Stomach (tissue), 9 donors: Measurements from ENCODE around the gene CARD11. TPM values are rescaled to one million over a fixed set of nuclear protein-coding genes. Genes with fewer than 3 reads are reported as not detected.

ENCODE experiments used
- DNase-seq, 2 donors: peaks; one replicate each; pipeline versions ENCODE4 v3.0.0 to v3.0.0-alpha.2; 2013 to 2019
- H3K27ac ChIP-seq, 5 donors: fragments of 200-600 bp in 4 of 5; sonication (generic) in 4 of 5; one replicate each; pipeline ENCODE4 v1.5.1; 2013 to 2019; ENCODE audit warnings: mild to moderate bottlenecking in 1 of 5, moderate library complexity in 1 of 5
- H3K27me3 ChIP-seq, 3 donors: fragments of 200-600 bp; sonication (generic); one replicate each; pipeline ENCODE4 v1.5.1; 2017 to 2019; ENCODE audit warnings: mixed run types in 1 of 3
- H3K36me3 ChIP-seq, 4 donors: fragments of 200-600 bp; sonication (generic); 1 replicate in 3 of 4; 2 replicates in 1 of 4; pipeline ENCODE4 v1.5.1; 2016 to 2019
- H3K4me1 ChIP-seq, 4 donors: fragments of 200-600 bp; sonication (generic); one replicate each; pipeline ENCODE4 v1.5.1; 2016 to 2019
- H3K4me3 ChIP-seq, 4 donors: fragments of 200-600 bp; sonication (generic) in 3 of 4; one replicate each; pipeline ENCODE4 v1.5.1; 2016 to 2019; ENCODE audit warnings: mild to moderate bottlenecking in 1 of 4
- H3K9me3 ChIP-seq, 4 donors: fragments of 200-600 bp; sonication (generic); one replicate each; pipeline ENCODE4 v1.5.1; 2016 to 2019
- EP300 ChIP-seq: sonication (generic); formaldehyde crosslinking; IDR thresholded peaks from one replicate; pipeline ENCODE4 v1.6.1; 2017; ENCODE audit warnings: antibody characterized with exemption
- POLR2A ChIP-seq, 4 donors: fragments of 450-650 bp; IDR thresholded peaks; one replicate each; pipeline ENCODE4 v1.6.1; 2016; ENCODE audit warnings: antibody characterized with exemption in 4 of 4, control low read depth in 2 of 4, mild to moderate bottlenecking in 1 of 4, moderate library complexity in 1 of 4
- POLR2AphosphoS5 ChIP-seq, 3 donors: sonication (generic); formaldehyde crosslinking; IDR thresholded peaks; one replicate each; pipeline ENCODE4 v1.6.1; 2016; ENCODE audit warnings: antibody characterized with exemption in 3 of 3
- WGBS, 5 donors: extraction: QIAGEN DNeasy Blood & Tissue Kit in 3 of 5; methylation state at CpG; one replicate each; pipeline versions ENCODE4 v1.1.5 to v1.1.7; 2013 to 2018; 5-methylcytosine and 5-hydroxymethylcytosine counted together
- intact Hi-C: fragments of 100-400 bp; cut with DNase I; formaldehyde crosslinking; loops from one replicate; pipeline ENCODE4 v1.15.1; 2023; ENCODE audit warnings: low total_unique reads
- polyA plus RNA-seq, 3 donors: library from polyadenylated mRNA; stranded (reverse); fragments of 200-250 nt; gene quantifications; one replicate each; pipeline ENCODE4 v1.2.3, GENCODE V29; 2013
- total RNA-seq, 5 donors: library from RNA; depleted of rRNA; stranded (reverse); fragments of >200 nt; gene quantifications; one replicate each; pipeline versions ENCODE4 v1.1.0 to v1.2.3, GENCODE V29; 2014 to 2016
- TF ChIP-seq, protein P1 (sequence below), 7 experiments: fragments of 450-650 bp in 4 of 7; fragments of 200-600 bp in 3 of 7; sonication (generic) in 3 of 7; IDR thresholded peaks; one replicate each; pipeline ENCODE4 v1.5.1; 2016 to 2019; ENCODE audit warnings: antibody characterized with exemption in 7 of 7, control low read depth in 2 of 7, mild to moderate bottlenecking in 1 of 7
- donor health status: healthy with polysubstance abuse.
- donor health status: Bipolar disorder and iron deficiency.
- donor health status: healthy.

Gene CARD11
- total and polyA plus RNA-seq, 8 donors = 0.45 to 9.7 (median 1.8) TPM; not detected in 1

DNA sequence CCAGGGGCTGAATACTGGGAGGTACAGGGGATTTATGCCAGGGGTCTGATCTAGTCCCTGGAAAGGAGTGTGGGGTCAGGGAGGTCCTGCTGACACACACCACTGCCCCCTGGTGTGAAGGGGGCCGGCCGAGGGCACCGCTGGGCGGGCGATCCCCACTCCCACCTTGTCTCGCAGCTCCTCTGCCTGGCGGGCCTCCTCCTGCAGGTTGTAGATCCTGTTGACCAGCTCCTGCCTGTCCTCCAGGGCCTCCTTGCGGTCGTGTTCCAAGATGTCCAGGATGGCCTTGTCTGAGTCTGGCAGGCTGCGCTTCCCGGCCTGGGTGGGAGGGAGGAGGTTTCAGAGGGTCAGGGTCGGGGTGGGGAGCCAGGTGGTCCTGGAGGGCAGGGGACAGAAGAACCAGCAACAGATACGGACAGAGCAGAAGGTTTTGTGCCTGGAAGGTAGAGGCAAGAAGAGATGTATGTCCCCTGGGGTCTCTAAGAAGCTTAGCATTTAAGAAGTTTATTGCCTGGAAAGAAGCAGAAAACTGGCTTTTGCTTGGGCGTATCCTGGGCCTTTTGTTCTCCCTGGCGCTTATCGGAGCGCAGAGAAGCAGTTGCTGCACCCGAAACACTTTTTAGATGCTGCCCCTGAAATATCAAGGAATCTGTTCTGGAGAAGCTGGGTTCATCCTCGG is 105.0 kb downstream of the CARD11 start:
- WGBS, 5 donors = 74 to 85% (median 79%) methylated on average over 10 to 19 of the region's 19 CpGs
- Histone ChIP-seq H3K4me1 (no peaks in the 10 kb centered on the region), H3K27ac (no peak overlapping the region), H3K27me3 (peaks cover 0 to 53% (median 0%) of the 10 kb centered on the region in 3 donors), H3K36me3 (peaks cover 0 to 16% (median 2%) of the 10 kb centered on the region in 4 donors), H3K4me3 (no peak overlapping the region), H3K9me3 (no peaks in the 10 kb centered on the region)
- TF ChIP-seq, protein P1, sequence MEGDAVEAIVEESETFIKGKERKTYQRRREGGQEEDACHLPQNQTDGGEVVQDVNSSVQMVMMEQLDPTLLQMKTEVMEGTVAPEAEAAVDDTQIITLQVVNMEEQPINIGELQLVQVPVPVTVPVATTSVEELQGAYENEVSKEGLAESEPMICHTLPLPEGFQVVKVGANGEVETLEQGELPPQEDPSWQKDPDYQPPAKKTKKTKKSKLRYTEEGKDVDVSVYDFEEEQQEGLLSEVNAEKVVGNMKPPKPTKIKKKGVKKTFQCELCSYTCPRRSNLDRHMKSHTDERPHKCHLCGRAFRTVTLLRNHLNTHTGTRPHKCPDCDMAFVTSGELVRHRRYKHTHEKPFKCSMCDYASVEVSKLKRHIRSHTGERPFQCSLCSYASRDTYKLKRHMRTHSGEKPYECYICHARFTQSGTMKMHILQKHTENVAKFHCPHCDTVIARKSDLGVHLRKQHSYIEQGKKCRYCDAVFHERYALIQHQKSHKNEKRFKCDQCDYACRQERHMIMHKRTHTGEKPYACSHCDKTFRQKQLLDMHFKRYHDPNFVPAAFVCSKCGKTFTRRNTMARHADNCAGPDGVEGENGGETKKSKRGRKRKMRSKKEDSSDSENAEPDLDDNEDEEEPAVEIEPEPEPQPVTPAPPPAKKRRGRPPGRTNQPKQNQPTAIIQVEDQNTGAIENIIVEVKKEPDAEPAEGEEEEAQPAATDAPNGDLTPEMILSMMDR (IDR thresholded peaks at IDR 0.05) = no peak
- TF ChIP-seq POLR2AphosphoS5 (IDR thresholded peaks at IDR 0.05) (no peak), EP300 (no peak), POLR2A (IDR thresholded peaks at IDR 0.05) (no peak)
- intact Hi-C loops = no loop called here
- DNase-seq = no peak

DNA sequence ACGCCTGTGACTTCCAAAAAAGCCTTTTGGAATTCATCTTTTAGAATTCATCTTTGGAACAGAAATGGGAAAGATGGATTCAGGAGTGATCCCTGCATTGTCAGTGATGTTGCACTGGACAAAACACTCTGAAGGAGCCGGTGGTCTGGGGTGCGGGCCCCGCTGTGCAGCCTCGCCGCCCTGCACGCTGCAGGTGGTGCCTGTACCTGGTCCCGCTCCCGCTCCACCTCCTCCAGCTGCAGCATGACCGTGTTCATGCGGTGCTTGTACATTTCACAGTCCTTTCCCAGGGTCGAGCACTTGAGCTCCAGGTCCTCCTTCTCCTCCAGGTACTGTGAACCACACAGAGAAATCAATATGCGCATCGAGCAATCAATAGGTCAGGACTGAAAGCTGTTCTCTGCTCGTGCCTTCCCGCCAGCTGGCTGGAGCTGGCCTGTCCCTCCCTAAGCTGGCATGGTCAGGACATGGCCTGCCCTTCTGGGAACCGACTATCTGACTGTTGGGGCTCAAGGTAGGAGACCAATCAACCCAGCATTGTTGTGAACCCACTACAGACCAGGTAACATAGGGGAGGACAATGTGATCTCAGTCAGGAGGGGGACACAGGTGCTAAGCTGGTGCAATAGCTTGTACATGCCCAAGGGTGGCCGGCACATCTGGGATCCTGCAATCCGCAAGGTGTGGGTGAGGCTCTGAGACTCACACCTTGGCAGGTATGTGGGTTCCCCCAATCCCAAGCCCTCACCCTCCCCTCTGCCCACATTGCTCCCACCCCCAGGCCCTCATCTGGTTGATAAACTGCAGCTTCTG is 105.8 kb downstream of the CARD11 start:
- Histone ChIP-seq H3K4me1 (no peaks in the 10 kb centered on the region), H3K27ac (no peak overlapping the region), H3K9me3 (no peaks in the 10 kb centered on the region), H3K4me3 (no peak overlapping the region), H3K27me3 (peaks cover 0 to 48% (median 0%) of the 10 kb centered on the region in 3 donors), H3K36me3 (peaks cover 0 to 16% (median 2%) of the 10 kb centered on the region in 4 donors)
- intact Hi-C loops = no loop called here
- 82 to 89% (median 88%) methylated on average over 19 of the region's 19 CpGs for WGBS, 5 donors
- TF ChIP-seq, protein P1 (IDR thresholded peaks at IDR 0.05) = no peak
- DNase-seq = no peak

DNA sequence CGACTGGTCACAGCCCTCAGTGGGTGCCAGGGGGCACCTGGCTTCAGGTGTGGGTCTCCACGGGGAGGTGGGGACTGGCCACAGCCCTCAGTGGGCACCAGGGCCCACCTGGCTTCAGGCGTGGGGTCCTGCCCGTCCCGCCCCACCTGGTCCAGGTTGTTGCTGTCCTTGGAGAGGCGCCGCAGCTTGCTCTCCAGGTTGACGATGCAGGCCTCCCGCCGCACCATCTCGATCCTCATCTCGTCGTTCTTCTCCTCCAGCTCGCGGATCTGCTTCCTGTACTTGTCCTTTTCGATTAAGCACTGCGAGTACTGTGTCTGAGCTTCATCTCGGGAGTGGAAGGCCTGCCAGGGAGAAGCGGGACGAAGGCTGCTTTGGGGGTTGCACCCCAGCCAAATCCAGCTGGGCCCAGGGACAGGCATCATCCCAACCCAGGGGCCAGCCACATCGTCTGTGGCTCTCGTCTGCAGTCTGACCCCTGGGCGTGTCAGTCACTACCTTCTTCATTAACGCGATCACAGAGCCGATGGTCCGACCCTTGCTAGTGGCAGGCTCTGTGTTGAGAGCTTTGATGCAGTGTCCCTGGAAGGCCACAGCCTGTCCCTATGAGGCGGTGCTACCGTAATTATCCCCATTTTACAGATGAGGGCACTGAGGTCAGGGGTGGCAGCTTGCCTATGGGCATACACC is 106.6 kb downstream of the CARD11 start:
- H3K9me3 ChIP-seq = no peaks in the 10 kb centered on the region
- TF ChIP-seq EP300 (no peak), POLR2A (IDR thresholded peaks at IDR 0.05) (no peak), POLR2AphosphoS5 (IDR thresholded peaks at IDR 0.05) (no peak)
- TF ChIP-seq, protein P1 (IDR thresholded peaks at IDR 0.05) = no peak
- DNase-seq = no peak
- H3K27me3 ChIP-seq = peaks cover 0 to 50% (median 0%) of the 10 kb centered on the region in 3 donors
- H3K4me3 ChIP-seq = no peak overlapping the region
- no peaks in the 10 kb centered on the region for H3K4me1 ChIP-seq
- peaks cover 0 to 19% (median 2%) of the 10 kb centered on the region in 4 donors for H3K36me3 ChIP-seq
- whole genome bisulfite sequencing, 5 donors = 91 to 94% (median 92%) methylated on average over 28 to 29 of the region's 29 CpGs
- no peak overlapping the region for H3K27ac ChIP-seq
- intact Hi-C loops = no loop called here

DNA sequence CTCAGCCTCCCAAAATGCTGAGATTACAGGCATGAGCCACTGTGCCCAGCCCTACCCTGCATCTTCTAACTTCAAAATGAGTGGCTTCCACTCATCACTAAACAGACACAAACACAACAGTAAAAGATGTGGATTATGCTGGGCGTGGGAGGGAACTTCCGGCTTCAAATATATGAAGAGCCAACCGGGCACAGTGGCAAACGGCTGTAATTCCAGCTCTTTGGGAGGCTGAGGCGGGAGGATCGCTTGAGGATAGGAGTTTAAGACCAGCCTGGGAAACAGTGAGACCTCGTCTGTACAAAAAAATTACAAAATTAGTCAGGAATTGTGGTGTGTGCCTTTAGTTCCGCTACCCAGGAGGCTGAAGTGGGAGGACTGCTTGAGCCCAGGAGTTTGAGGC is 107.4 kb downstream of the CARD11 start:
- no peaks in the 10 kb centered on the region for H3K4me1 ChIP-seq
- no peak for TF ChIP-seq POLR2A (IDR thresholded peaks at IDR 0.05)
- TF ChIP-seq, protein P1 (IDR thresholded peaks at IDR 0.05) = no peak
- TF ChIP-seq EP300 = no peak
- TF ChIP-seq POLR2AphosphoS5 (IDR thresholded peaks at IDR 0.05) = no peak

More for the DNA sequence above, 107.4 kb downstream of the CARD11 start:
- no peak for DNase-seq
- intact Hi-C loops = no loop called here
- 88 to 95% (median 91%) methylated on average over 8 of the region's 8 CpGs for WGBS, 5 donors
- H3K27ac ChIP-seq = no peak overlapping the region
- H3K27me3 ChIP-seq = peaks cover 0 to 53% (median 0%) of the 10 kb centered on the region in 3 donors
- H3K4me3 ChIP-seq = no peak overlapping the region
- peaks cover 0 to 22% (median 2%) of the 10 kb centered on the region in 4 donors for H3K36me3 ChIP-seq
- H3K9me3 ChIP-seq = no peaks in the 10 kb centered on the region
